ENCODE measurements around the gene MROH2A. TPM values are rescaled to one million over a fixed set of nuclear protein-coding genes. Genes with fewer than 3 reads are reported as not detected.

Gene MROH2A
- total RNA-seq, 2 experiments from 2014 or later, result not detected

DNA sequence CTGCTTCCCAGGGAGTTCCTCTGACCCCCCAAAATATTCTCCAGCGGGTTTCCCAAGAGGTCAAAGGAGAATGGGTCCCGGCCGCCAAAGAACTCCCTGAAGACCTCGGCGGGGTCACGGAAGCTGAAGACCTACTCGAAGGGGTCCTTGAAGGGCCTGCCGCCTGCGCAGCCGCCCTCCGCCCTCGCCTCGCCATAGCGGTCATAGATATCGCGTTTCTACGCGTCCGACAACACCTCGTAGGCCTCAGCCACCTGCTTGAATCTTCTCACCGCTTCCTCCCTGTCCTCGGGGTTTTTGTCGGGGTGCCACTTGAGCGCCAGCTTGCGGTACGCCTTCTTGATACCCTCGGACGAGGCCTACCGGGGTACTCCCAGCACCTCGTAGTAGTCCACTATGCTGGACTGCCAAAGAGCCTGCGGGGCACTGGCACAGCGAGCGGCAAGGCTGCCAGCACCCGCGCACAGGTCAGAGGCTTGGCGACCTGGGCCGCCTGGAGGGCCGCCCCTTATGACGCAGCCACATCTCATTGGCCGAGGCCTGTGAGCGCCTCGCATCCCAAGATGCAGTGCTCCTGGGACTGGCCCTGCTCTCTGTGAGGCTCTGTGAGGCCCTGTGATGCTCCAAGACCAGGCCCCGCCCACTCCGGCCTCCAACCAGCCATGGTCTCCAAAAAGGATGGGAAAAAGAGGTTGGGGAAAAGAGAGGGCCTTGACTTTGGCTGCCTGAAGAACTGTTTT lies 23.1 kb upstream of the MROH2A start:
- TF ChIP-seq, protein P1, sequence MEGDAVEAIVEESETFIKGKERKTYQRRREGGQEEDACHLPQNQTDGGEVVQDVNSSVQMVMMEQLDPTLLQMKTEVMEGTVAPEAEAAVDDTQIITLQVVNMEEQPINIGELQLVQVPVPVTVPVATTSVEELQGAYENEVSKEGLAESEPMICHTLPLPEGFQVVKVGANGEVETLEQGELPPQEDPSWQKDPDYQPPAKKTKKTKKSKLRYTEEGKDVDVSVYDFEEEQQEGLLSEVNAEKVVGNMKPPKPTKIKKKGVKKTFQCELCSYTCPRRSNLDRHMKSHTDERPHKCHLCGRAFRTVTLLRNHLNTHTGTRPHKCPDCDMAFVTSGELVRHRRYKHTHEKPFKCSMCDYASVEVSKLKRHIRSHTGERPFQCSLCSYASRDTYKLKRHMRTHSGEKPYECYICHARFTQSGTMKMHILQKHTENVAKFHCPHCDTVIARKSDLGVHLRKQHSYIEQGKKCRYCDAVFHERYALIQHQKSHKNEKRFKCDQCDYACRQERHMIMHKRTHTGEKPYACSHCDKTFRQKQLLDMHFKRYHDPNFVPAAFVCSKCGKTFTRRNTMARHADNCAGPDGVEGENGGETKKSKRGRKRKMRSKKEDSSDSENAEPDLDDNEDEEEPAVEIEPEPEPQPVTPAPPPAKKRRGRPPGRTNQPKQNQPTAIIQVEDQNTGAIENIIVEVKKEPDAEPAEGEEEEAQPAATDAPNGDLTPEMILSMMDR (IDR thresholded peaks at IDR 0.05), result no peak
- ATAC-seq (ENCODE audit: poor library complexity), result no peak
- peaks cover 7% of the 10 kb centered on the region for H3K9me3 Mint-ChIP-seq
- ChIA-PET POLR2A (no interaction called here), CTCF (no interaction called here)
- Histone ChIP-seq H3K4me3 (ENCODE audit: low read length) (no peak overlapping the region), H3K27me3 (ENCODE audit: control insufficient read depth in 1 of 2, insufficient read depth in 2 of 2, low read length in 2 of 2) (no peaks in the 10 kb centered on the region), H3K9me3 (ENCODE audit: control insufficient read depth in 1 of 2, insufficient read depth in 1 of 2, low read length in 2 of 2) (peaks cover 0 to 16% of the 10 kb centered on the region in 2 experiments), H3K4me1 (ENCODE audit: insufficient read depth, low read length) (no peaks in the 10 kb centered on the region), H3K27ac (ENCODE audit: low read depth in 1 of 2, low read length in 2 of 2) (no peak overlapping the region), H3K36me3 (ENCODE audit: insufficient read depth, low read length) (no peaks in the 10 kb centered on the region)
- intact Hi-C loops (cut with DNase I, micrococcal nuclease), result no loop called here
- H3K27me3 Mint-ChIP-seq, result peaks cover 29% of the 10 kb centered on the region
- H3K4me3 Mint-ChIP-seq, result no peak overlapping the region
- H3K36me3 Mint-ChIP-seq (ENCODE audit: low read depth), result no peaks in the 10 kb centered on the region
- no peak overlapping the region for H3K27ac Mint-ChIP-seq
- no peaks in the 10 kb centered on the region for H3K4me1 Mint-ChIP-seq (ENCODE audit: low read depth)
- DNase-seq, result no peak

DNA sequence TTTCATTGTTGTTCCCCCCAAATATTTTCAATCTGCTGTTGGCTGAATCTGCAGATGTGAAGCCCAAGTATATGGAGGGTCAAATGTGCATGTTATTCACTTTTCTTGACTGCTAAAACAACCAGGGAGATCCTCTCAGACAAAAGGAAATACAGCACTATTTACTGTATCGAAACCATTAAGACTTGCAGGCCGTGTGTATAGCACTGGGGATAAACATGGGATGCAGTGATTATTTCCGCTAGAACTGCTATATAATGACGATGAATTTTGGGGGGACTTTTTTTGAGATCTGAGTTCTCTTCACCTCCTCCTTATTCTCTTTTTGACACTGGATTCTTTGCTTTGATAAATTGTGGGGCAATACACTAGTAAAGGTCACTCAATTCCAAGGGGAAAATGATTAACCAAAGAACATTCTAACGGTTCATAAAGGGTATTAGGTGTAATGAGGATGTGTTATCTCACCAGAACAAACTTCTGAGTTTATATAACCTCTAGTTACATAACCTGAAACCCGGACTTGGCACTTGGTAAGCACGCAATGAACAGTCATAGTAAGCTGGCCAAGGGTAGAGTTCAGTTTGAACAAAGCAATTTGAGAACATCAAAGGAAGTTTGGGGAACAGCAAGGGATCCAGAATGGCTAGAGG lies 21.6 kb upstream of the MROH2A start:
- no peak overlapping the region for H3K4me3 Mint-ChIP-seq
- ChIA-PET POLR2A (no interaction called here), CTCF (no interaction called here)
- H3K27me3 Mint-ChIP-seq, result peaks cover 23% of the 10 kb centered on the region
- Histone ChIP-seq H3K4me3 (ENCODE audit: low read length) (no peak overlapping the region), H3K27ac (ENCODE audit: low read depth in 1 of 2, low read length in 2 of 2) (no peak overlapping the region), H3K36me3 (ENCODE audit: insufficient read depth, low read length) (no peaks in the 10 kb centered on the region), H3K27me3 (ENCODE audit: control insufficient read depth in 1 of 2, insufficient read depth in 2 of 2, low read length in 2 of 2) (no peaks in the 10 kb centered on the region), H3K4me1 (ENCODE audit: insufficient read depth, low read length) (no peaks in the 10 kb centered on the region), H3K9me3 (ENCODE audit: control insufficient read depth in 1 of 2, insufficient read depth in 1 of 2, low read length in 2 of 2) (peaks cover 0 to 7% of the 10 kb centered on the region in 2 experiments)
- ATAC-seq (ENCODE audit: poor library complexity) (no peak), DNase-seq (no peak)
- TF ChIP-seq, protein P1 (IDR thresholded peaks at IDR 0.05), result no peak
- no peaks in the 10 kb centered on the region for H3K4me1 Mint-ChIP-seq (ENCODE audit: low read depth)
- intact Hi-C loops (cut with DNase I, micrococcal nuclease), result no loop called here
- no peaks in the 10 kb centered on the region for H3K36me3 Mint-ChIP-seq (ENCODE audit: low read depth)
- H3K9me3 Mint-ChIP-seq, result peaks cover 3% of the 10 kb centered on the region
- H3K27ac Mint-ChIP-seq, result no peak overlapping the region

DNA sequence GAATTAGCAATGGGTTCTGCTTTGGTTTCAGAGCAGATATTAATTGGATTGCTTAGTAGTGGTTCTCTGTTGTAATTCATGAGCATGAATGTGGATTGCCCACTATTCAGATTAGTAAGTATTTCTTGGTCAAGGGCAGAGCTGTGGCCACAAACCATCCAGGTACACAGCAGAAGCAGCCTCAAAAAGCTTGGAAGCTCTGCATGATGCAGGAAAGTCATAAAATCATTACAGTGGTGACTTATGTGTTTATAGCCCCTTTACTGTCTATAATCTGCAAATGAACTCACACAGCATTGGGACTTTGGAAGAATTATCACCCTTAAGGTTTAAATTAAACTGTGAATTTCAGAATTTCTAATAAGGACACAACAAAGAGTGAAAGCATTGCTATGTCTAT lies 20.0 kb upstream of the MROH2A start:
- no peaks in the 10 kb centered on the region for H3K36me3 ChIP-seq (ENCODE audit: insufficient read depth, low read length)
- peaks cover 0 to 7% of the 10 kb centered on the region in 2 experiments for H3K9me3 ChIP-seq (ENCODE audit: control insufficient read depth in 1 of 2, insufficient read depth in 1 of 2, low read length in 2 of 2)
- CTCF ChIA-PET, result no interaction called here
- TF ChIP-seq, protein P1 (IDR thresholded peaks at IDR 0.05), result no peak
- ATAC-seq (ENCODE audit: poor library complexity) (no peak), DNase-seq (no peak)
- no peak overlapping the region for H3K4me3 ChIP-seq (ENCODE audit: low read length)
- Mint-ChIP-seq H3K27ac (no peak overlapping the region), H3K36me3 (ENCODE audit: low read depth) (no peaks in the 10 kb centered on the region), H3K9me3 (no peaks in the 10 kb centered on the region), H3K4me3 (no peak overlapping the region), H3K4me1 (ENCODE audit: low read depth) (no peaks in the 10 kb centered on the region), H3K27me3 (peaks cover 16% of the 10 kb centered on the region)
- H3K27ac ChIP-seq (ENCODE audit: low read depth in 1 of 2, low read length in 2 of 2), result no peak overlapping the region
- H3K27me3 ChIP-seq (ENCODE audit: control insufficient read depth in 1 of 2, insufficient read depth in 2 of 2, low read length in 2 of 2), result no peaks in the 10 kb centered on the region
- H3K4me1 ChIP-seq (ENCODE audit: insufficient read depth, low read length), result no peaks in the 10 kb centered on the region
- intact Hi-C loops (cut with DNase I, micrococcal nuclease), result no loop called here
- POLR2A ChIA-PET, result no interaction called here

All from CD4-positive, alpha-beta T cell (primary cell).